ENCODE measurements around the gene KRTCAP2.
"Not testable (repeated sequence)": the region's sequence is repeated elsewhere in the genome, so short reads cannot be mapped to it uniquely, and the experiment has no call there.

The KRTCAP2 gene

GRCh38 chr1:155181371-155182051 lies 8.4 kb upstream of the KRTCAP2 start:
- no peak for DNase-seq

GRCh38 chr1:155179112-155180031 lies 6.3 kb upstream of the KRTCAP2 start:
- DNase-seq, result no peak

- no peak for DNase-seq
Measured at GRCh38 chr1:155178441-155179111, 5.5 kb upstream of the KRTCAP2 start.

GRCh38 chr1:155177918-155178281 lies 4.8 kb upstream of the KRTCAP2 start:
- DNase-seq, result no peak

GRCh38 chr1:155177192-155177917 lies 4.3 kb upstream of the KRTCAP2 start:
- no peak for DNase-seq

- peak; percentile 86 for DNase-seq
Measured at GRCh38 chr1:155176544-155177071, 3.5 kb upstream of the KRTCAP2 start.

GRCh38 chr1:155175927-155176371 lies 2.8 kb upstream of the KRTCAP2 start:
- DNase-seq, result peak; percentile 21

- no peak for DNase-seq
Measured at GRCh38 chr1:155175281-155175926, 2.3 kb upstream of the KRTCAP2 start.

GRCh38 chr1:155174324-155175280 lies 1.5 kb upstream of the KRTCAP2 start:
- DNase-seq, result peak; percentile 56

GRCh38 chr1:155173478-155174323 lies 597 bp upstream of the KRTCAP2 start, which contains the start of gene TRIM46:
Gene TRIM46, plus strand, starts transcription at chr1:155173849. Its CDS starts 118 bp downstream, at chr1:155173967.
- peak; percentile 76 for DNase-seq

- DNase-seq, result no peak
Measured at GRCh38 chr1:155171836-155172731, 1.0 kb downstream of the KRTCAP2 start.

- no peak for DNase-seq
Measured at GRCh38 chr1:155170806-155171205, 2.3 kb downstream of the KRTCAP2 start.

- DNase-seq, result no peak
Measured at GRCh38 chr1:155170101-155170785, 2.9 kb downstream of the KRTCAP2 start.

- no peak for DNase-seq
Measured at GRCh38 chr1:155169541-155169940, 3.6 kb downstream of the KRTCAP2 start.

- DNase-seq, result no peak
Measured at GRCh38 chr1:155168456-155169210, 4.5 kb downstream of the KRTCAP2 start.

- DNase-seq, result not testable (repeated sequence)
Measured at GRCh38 chr1:155168105-155168445, 5.0 kb downstream of the KRTCAP2 start.
